Testis (tissue), 5 donors: ENCODE measurements around the gene MAP6. TPM values are rescaled to one million over a fixed set of nuclear protein-coding genes. Genes with fewer than 3 reads are reported as not detected.

Experiments used
- DNase-seq: peaks from one replicate; pipeline ENCODE4 v3.0.0-alpha.2; 2019
- H3K27ac ChIP-seq, 2 donors: fragments of 200-600 bp; sonication (generic); one replicate each; pipeline ENCODE4 v1.5.1; 2019
- H3K27me3 ChIP-seq: fragments of 200-600 bp; sonication (generic); one replicate; pipeline ENCODE4 v1.5.1; 2019
- H3K36me3 ChIP-seq: fragments of 200-600 bp; sonication (generic); one replicate; pipeline ENCODE4 v1.5.1; 2017; ENCODE audit warnings: low read depth; ENCODE audit errors: missing control alignments
- H3K4me1 ChIP-seq: fragments of 200-600 bp; sonication (generic); one replicate; pipeline ENCODE4 v1.5.1; 2019
- H3K4me3 ChIP-seq, 2 donors: fragments of 200-600 bp; sonication (generic); one replicate each; pipeline ENCODE4 v1.5.1; 2017 to 2019
- H3K9me3 ChIP-seq: fragments of 200-600 bp; sonication (generic); one replicate; pipeline ENCODE4 v1.5.1; 2017
- CTCF ChIP-seq, 3 experiments: fragments of 450-650 bp in 2 of 3; fragments of 200-600 bp in 1 of 3; sonication (generic) in 1 of 3; IDR thresholded peaks; one replicate each; pipeline ENCODE4 v1.5.1; 2016 to 2019; ENCODE audit warnings: antibody characterized with exemption in 3 of 3, mild to moderate bottlenecking in 2 of 3, moderate library complexity in 1 of 3
- POLR2A ChIP-seq: fragments of 450-650 bp; IDR thresholded peaks from one replicate; pipeline ENCODE4 v1.6.1; 2017; ENCODE audit warnings: antibody characterized with exemption, mild to moderate bottlenecking, moderate library complexity
- WGBS, 2 donors: methylation state at CpG; one replicate each; pipeline ENCODE4 v1.1.5; 2018; 5-methylcytosine and 5-hydroxymethylcytosine counted together
- intact Hi-C: fragments of 100-400 bp; cut with DNase I; formaldehyde crosslinking; loops from one replicate; pipeline ENCODE4 v1.15.1; 2023; ENCODE audit warnings: low total_unique reads
- long read RNA-seq, 2 donors: transcript quantifications; one replicate each; lab custom pipeline, GENCODE V29; 2026
- polyA plus RNA-seq: library from polyadenylated mRNA; stranded (reverse); fragments of 350-450 nt; fragmentation: Illumina TruSeq; extraction: RNeasy Lipid Tissue Mini Kit (QIAGEN cat#74804); gene quantifications from one replicate; pipeline ENCODE4 v1.2.3, GENCODE V29; 2014; ENCODE audit warnings: low read depth, low replicate concordance; ENCODE audit not compliant: insufficient read depth
- total RNA-seq, 2 donors: library from RNA; depleted of rRNA; stranded (reverse); fragments of >200 nt; gene quantifications; one replicate each; pipeline ENCODE4 v1.2.3, GENCODE V29; 2016

MAP6 gene
- total RNA-seq (10 to 100 TPM; 17.8 to 23.8 TPM), polyA plus RNA-seq (38.1 TPM)
- long read RNA-seq, donor 1, full-length matches to known transcripts: 4 of 11 reads
- long read RNA-seq, donor 1, partial matches to known transcripts: 7 of 11 reads
- long read RNA-seq, donor 1, other reads (novel, unspliced or antisense): 0 of 11 reads
- long read RNA-seq, donor 2, partial matches to known transcripts: 0 of 1 reads
- long read RNA-seq, donor 2, other reads (novel, unspliced or antisense): 0 of 1 reads

GRCh38 chr11:75668451-75669297, at the start of gene MAP6:
TSS of gene MAP6 (minus strand) at chr11:75669038. CDS start at chr11:75668369, 669 bp downstream.
- peak within 1 kb of the TSS; percentile 62 to 67 for H3K4me3 ChIP-seq
- peak; percentile 24 for DNase-seq
- WGBS, 2 donors: 1 to 2% methylated on average over 43 to 72 of the region's 72 CpGs
- peak within 1 kb of the TSS; percentile 11 to 71 for H3K27ac ChIP-seq
- intact Hi-C loops: no loop called here
- no peaks in the 10 kb centered on the region for H3K36me3 ChIP-seq
- no peaks in the 10 kb centered on the region for H3K9me3 ChIP-seq
- no peaks in the 10 kb centered on the region for H3K27me3 ChIP-seq
- peaks cover 9% of the 10 kb centered on the region for H3K4me1 ChIP-seq
- no peak for TF ChIP-seq POLR2A
- no peak for TF ChIP-seq CTCF (IDR thresholded peaks at IDR 0.05)

- TF ChIP-seq CTCF (IDR thresholded peaks at IDR 0.05) (no peak), POLR2A (no peak)
- H3K9me3 ChIP-seq: no peaks in the 10 kb centered on the region
- H3K36me3 ChIP-seq: no peaks in the 10 kb centered on the region
- intact Hi-C loops: no loop called here
- WGBS, 2 donors: 78 to 84% methylated on average over 10 to 12 of the region's 13 CpGs
- H3K4me3 ChIP-seq: no peak within 1 kb of the TSS
- H3K27me3 ChIP-seq: no peaks in the 10 kb centered on the region
- H3K27ac ChIP-seq: no peak within 1 kb of the TSS
- no peak for DNase-seq
- no peaks in the 10 kb centered on the region for H3K4me1 ChIP-seq
Measured at GRCh38 chr11:75717608-75718418, 49.0 kb upstream of the MAP6 start, which contains the start of gene MOGAT2. TSS of gene MOGAT2 (plus strand) at chr11:75717838. CDS start at chr11:75717889, 51 bp downstream.

GRCh38 chr11:75716659-75717058, 47.8 kb upstream of the MAP6 start:
- no peaks in the 10 kb centered on the region for H3K4me1 ChIP-seq
- H3K4me3 ChIP-seq: no peak overlapping the region
- no peaks in the 10 kb centered on the region for H3K36me3 ChIP-seq
- no peaks in the 10 kb centered on the region for H3K9me3 ChIP-seq
- TF ChIP-seq POLR2A (no peak), CTCF (IDR thresholded peaks at IDR 0.05) (no peak)
- 92% methylated on average over 3 of the region's 3 CpGs for WGBS, 2 donors
- no peak overlapping the region for H3K27ac ChIP-seq
- DNase-seq: no peak
- H3K27me3 ChIP-seq: no peaks in the 10 kb centered on the region
- intact Hi-C loops: no loop called here

GRCh38 chr11:75715688-75716087, 46.9 kb upstream of the MAP6 start:
- intact Hi-C loops: no loop called here
- Histone ChIP-seq H3K36me3 (no peaks in the 10 kb centered on the region), H3K27me3 (no peaks in the 10 kb centered on the region), H3K4me3 (no peak overlapping the region), H3K9me3 (no peaks in the 10 kb centered on the region), H3K4me1 (no peaks in the 10 kb centered on the region), H3K27ac (no peak overlapping the region)
- TF ChIP-seq POLR2A: no peak
- TF ChIP-seq CTCF (IDR thresholded peaks at IDR 0.05): no peak
- DNase-seq: no peak
- WGBS, 2 donors: 77 to 93% methylated on average over 2 of the region's 2 CpGs
